T-helper 2 cell treated with Interferon-gamma antibody and Interleukin-4, amounts not matched to agents 5 μg/mL and 100 μg/mL, for 36 hours (primary cell): ENCODE measurements around the gene ALK.
A peak's percentile ranks its signal among the peaks of the same experiment; 100 is the strongest.

Source experiments
- DNase-seq: peaks from one replicate; pipeline ENCODE4 v3.0.0; 2021; ENCODE audit warnings: low spot score
- H3K27ac Mint-ChIP-seq: one replicate; pipeline ENCODE4 v1.8.0; 2021; ENCODE audit warnings: mild to moderate bottlenecking, mixed read lengths
- H3K27me3 Mint-ChIP-seq: one replicate; pipeline ENCODE4 v1.8.0; 2021; ENCODE audit warnings: low read depth, mixed read lengths
- H3K36me3 Mint-ChIP-seq: one replicate; pipeline ENCODE4 v1.8.0; 2021; ENCODE audit warnings: low read depth, mixed read lengths
- H3K4me1 Mint-ChIP-seq: one replicate; pipeline ENCODE4 v1.8.0; 2021; ENCODE audit warnings: low read depth, mixed read lengths
- H3K4me3 Mint-ChIP-seq: one replicate; pipeline ENCODE4 v1.8.0; 2022; ENCODE audit warnings: mild to moderate bottlenecking, moderate library complexity, mixed read lengths
- H3K9me3 Mint-ChIP-seq: one replicate; pipeline ENCODE4 v1.8.0; 2021; ENCODE audit warnings: mixed read lengths

Gene ALK

DNA sequence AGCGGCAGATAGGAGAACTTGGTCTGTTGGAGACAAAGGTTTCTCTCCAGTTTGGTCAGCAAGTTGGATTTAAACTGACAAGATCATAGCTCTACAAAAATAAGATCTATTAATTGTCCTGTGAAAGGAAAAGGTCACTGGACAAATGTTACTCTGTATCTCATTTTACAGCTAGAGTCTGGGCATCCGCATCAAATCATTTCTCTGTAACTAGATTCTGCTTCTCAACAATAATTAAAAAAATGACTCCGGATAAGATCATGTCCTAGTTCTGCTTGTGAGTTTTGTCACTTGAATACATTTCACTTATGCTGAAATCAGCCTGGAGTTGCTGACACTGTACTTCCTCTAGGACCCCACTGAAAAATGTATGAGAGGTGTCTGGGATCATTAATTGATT is 310.8 kb downstream of the ALK start:
- no peak overlapping the region for H3K4me3 Mint-ChIP-seq
- peaks cover 11% of the 10 kb centered on the region for H3K4me1 Mint-ChIP-seq
- peaks cover 3% of the 10 kb centered on the region for H3K27me3 Mint-ChIP-seq
- H3K36me3 Mint-ChIP-seq, result no peaks in the 10 kb centered on the region
- H3K27ac Mint-ChIP-seq, result no peak overlapping the region
- H3K9me3 Mint-ChIP-seq, result no peaks in the 10 kb centered on the region
- no peak for DNase-seq

DNA sequence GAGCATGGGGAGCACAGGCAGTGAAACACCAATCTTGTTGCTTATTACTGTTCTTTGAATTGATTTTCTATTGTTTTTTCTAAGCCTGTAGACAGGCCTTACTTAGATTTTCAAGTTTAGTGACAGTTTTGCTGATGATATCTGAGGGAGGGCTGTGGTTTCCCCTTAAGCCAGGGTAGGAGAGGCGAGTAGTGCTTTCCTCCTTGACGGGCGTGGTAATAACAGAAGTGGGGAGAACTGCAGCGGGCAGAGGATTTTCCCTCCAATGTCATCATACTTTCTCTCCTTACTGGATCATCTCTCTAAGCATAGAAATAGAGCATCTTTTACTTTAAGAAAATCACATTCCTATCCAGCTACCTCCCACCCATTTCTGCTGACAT is 314.4 kb downstream of the ALK start:
- Mint-ChIP-seq H3K4me3 (no peak overlapping the region), H3K36me3 (no peaks in the 10 kb centered on the region), H3K9me3 (no peaks in the 10 kb centered on the region), H3K27me3 (peaks cover 3% of the 10 kb centered on the region), H3K27ac (no peak overlapping the region), H3K4me1 (peaks cover 11% of the 10 kb centered on the region)
- DNase-seq, result peak; percentile 13

DNA sequence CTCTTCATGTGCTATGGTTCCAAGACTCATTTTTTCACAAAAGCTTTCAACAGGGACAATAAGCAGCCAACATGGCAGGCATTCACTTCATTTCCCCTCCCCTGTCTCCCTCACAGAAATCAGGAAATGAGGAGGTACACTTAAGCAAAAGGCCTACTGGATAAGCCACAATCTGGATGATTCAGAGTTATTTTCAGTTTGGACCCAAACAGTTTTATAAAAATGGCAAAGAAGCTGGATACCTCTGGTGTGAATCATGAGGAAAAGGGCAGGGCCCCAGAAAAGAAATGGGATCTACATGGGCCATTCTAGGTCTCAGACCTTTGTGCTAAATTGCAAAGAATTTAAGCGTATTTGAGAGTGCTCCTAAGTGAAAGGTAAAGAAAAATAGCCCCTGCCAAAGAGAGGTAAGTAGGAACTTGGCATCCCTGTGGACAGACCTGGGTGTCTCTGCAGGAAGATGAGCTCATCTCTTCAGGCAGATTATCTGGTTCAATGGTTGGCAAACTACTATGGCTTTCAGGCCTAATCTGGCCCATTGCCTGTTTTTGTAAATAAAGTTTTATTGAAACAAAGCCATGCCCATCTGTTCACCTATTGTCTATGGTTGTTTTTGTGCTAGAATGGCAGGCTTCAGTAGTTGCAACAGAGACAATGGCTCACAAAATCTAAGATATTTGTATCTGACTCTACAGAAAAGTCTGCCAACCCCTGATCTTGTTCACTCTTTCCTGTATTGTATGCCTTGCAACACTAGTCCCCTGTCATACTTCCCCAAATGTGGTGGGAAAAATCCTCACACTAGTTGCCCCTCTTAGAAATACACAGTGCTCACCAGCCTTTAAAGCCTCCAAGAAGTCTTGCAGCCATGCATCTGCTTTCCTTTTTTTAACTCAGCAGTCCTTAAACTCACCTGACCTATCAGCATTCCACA is 315.0 kb downstream of the ALK start:
- no peaks in the 10 kb centered on the region for H3K36me3 Mint-ChIP-seq
- peaks cover 3% of the 10 kb centered on the region for H3K27me3 Mint-ChIP-seq
- no peak for DNase-seq
- no peak overlapping the region for H3K27ac Mint-ChIP-seq
- H3K9me3 Mint-ChIP-seq, result no peaks in the 10 kb centered on the region
- H3K4me3 Mint-ChIP-seq, result no peak overlapping the region
- peaks cover 11% of the 10 kb centered on the region for H3K4me1 Mint-ChIP-seq

DNA sequence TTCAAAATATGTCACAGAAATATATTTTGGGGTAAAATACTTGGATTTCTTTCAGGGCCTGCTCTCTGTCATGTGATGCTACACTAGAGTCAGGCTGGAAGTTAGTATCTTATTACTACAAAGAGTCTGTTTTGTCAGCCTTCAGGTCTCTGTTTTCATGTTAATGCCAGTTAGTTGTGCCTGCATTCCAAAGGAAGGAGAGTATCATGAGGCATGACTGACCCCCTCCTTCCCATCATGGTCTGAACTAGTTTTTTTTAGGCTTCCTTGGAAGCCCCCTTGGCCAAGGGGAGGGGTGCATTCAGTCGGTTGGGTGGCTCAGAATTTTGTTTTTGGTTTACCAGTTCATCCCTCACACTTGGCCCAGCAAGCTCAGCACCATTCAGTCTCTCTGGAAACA is 318.0 kb downstream of the ALK start:
- DNase-seq, result no peak
- H3K4me3 Mint-ChIP-seq, result no peak overlapping the region
- no peak overlapping the region for H3K27ac Mint-ChIP-seq
- no peaks in the 10 kb centered on the region for H3K36me3 Mint-ChIP-seq
- peaks cover 11% of the 10 kb centered on the region for H3K4me1 Mint-ChIP-seq
- no peaks in the 10 kb centered on the region for H3K9me3 Mint-ChIP-seq
- peaks cover 3% of the 10 kb centered on the region for H3K27me3 Mint-ChIP-seq

- no peak for DNase-seq
Measured at GRCh38 chr2:29601872-29602271, 319.5 kb downstream of the ALK start.

DNA sequence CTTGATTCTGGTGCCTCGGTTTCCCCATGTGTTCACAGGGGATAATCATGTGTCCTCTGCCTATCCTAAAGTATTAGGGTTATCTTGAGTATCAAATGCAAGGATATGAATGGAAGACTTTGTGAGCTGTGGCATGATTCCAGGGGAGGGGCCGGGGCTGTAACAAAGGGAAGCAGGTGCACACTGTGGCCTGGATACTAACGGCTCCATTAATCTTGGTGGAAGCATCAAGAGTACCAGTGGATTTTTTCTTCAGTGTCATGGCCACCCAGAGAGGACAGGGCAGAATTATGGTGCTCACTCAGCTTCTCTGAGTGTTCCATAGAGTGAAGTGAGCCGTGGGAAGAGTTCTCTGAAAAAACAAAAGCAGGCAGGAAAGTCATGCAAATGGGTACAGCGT is 320.1 kb downstream of the ALK start:
- H3K9me3 Mint-ChIP-seq, result no peaks in the 10 kb centered on the region
- no peak overlapping the region for H3K4me3 Mint-ChIP-seq
- peaks cover 3% of the 10 kb centered on the region for H3K27me3 Mint-ChIP-seq
- H3K36me3 Mint-ChIP-seq, result no peaks in the 10 kb centered on the region
- H3K27ac Mint-ChIP-seq, result no peak overlapping the region
- no peak for DNase-seq
- no peaks in the 10 kb centered on the region for H3K4me1 Mint-ChIP-seq

More at GRCh38 chr2:29601872-29602271, 319.5 kb downstream of the ALK start:
- Mint-ChIP-seq H3K27me3 (peaks cover 3% of the 10 kb centered on the region), H3K27ac (no peak overlapping the region), H3K9me3 (no peaks in the 10 kb centered on the region), H3K4me1 (peaks cover 3% of the 10 kb centered on the region), H3K36me3 (no peaks in the 10 kb centered on the region), H3K4me3 (no peak overlapping the region)

- DNase-seq, result no peak
- no peak overlapping the region for H3K27ac Mint-ChIP-seq
Measured at GRCh38 chr2:29599946-29600345, 321.4 kb downstream of the ALK start.

DNA sequence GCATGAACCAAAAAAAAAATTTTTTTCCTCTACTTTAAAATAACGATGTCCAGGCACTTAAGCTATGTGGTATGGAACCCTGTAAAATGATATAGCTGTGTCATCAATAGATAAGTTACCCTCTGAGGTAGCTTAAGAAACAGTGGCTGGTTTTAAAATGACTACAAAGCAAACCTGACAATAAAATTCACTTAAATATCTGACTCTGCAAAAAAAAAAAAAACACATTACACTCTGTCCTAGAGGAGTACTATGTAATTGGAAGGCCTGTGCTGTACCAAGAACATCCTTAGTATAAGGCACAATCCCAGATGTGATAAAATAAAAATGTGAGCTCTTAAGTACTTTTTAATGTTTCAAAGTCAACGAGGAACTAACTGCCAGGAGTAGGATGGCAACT is 322.4 kb downstream of the ALK start:
- Mint-ChIP-seq H3K4me3 (no peak overlapping the region), H3K27ac (no peak overlapping the region), H3K4me1 (no peaks in the 10 kb centered on the region), H3K27me3 (peaks cover 3% of the 10 kb centered on the region), H3K36me3 (no peaks in the 10 kb centered on the region), H3K9me3 (no peaks in the 10 kb centered on the region)
- no peak for DNase-seq

More at GRCh38 chr2:29599946-29600345, 321.4 kb downstream of the ALK start:
- no peak overlapping the region for H3K4me3 Mint-ChIP-seq
- peaks cover 3% of the 10 kb centered on the region for H3K27me3 Mint-ChIP-seq
- H3K36me3 Mint-ChIP-seq, result no peaks in the 10 kb centered on the region
- no peaks in the 10 kb centered on the region for H3K9me3 Mint-ChIP-seq
- H3K4me1 Mint-ChIP-seq, result no peaks in the 10 kb centered on the region

GRCh38 chr2:29597035-29597434 is 324.4 kb downstream of the ALK start:
- H3K9me3 Mint-ChIP-seq, result no peaks in the 10 kb centered on the region
- H3K36me3 Mint-ChIP-seq, result no peaks in the 10 kb centered on the region
- no peak for DNase-seq
- no peak overlapping the region for H3K4me3 Mint-ChIP-seq
- H3K27ac Mint-ChIP-seq, result no peak overlapping the region
- H3K4me1 Mint-ChIP-seq, result no peaks in the 10 kb centered on the region
- no peaks in the 10 kb centered on the region for H3K27me3 Mint-ChIP-seq

DNA sequence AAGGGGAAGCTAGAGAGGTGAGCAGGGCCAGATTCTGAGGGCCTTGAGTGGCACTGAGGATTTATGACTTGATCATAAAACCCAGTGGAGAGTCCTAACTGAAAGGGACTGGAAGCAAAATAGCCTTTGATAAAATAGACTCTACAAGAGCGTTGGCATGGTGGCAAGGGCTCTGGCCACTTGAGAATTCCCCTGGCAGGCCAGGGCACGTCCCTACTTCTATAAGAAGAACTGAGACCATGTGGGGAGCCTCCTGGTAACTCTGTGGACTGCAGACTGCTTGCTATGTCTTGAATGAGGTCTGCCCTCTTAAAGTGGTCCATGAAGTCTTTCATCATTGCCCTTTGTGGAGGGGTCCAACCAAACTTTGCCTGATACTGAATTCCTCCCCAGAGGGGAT is 324.8 kb downstream of the ALK start:
- DNase-seq, result no peak
- no peak overlapping the region for H3K4me3 Mint-ChIP-seq
- H3K27me3 Mint-ChIP-seq, result no peaks in the 10 kb centered on the region
- H3K9me3 Mint-ChIP-seq, result no peaks in the 10 kb centered on the region
- no peaks in the 10 kb centered on the region for H3K4me1 Mint-ChIP-seq
- H3K36me3 Mint-ChIP-seq, result no peaks in the 10 kb centered on the region
- no peak overlapping the region for H3K27ac Mint-ChIP-seq

DNA sequence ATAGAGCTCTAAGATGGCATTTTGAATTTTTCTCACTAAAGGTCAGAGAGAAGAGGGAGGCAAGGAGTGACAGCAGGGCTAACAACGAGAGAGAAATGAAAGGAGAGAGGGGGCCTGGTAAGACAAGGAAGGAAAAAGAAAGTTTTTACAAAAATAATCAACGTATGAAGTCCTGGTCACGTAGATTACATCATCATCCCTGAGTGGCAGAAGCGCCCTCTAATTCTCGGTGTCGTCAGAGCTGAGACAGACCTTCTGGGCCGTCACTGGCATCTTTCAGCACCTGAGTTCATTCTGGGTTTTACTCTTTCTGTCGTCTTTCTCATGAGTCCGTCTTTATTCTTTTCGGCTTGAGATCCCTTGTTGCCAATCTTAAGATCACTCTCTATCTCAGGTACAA is 329.8 kb downstream of the ALK start:
- H3K36me3 Mint-ChIP-seq, result no peaks in the 10 kb centered on the region
- no peaks in the 10 kb centered on the region for H3K9me3 Mint-ChIP-seq
- no peak overlapping the region for H3K4me3 Mint-ChIP-seq
- H3K27me3 Mint-ChIP-seq, result peaks cover 4% of the 10 kb centered on the region
- no peak for DNase-seq
- no peaks in the 10 kb centered on the region for H3K4me1 Mint-ChIP-seq
- no peak overlapping the region for H3K27ac Mint-ChIP-seq

GRCh38 chr2:29590211-29590610 is 331.2 kb downstream of the ALK start:
- H3K9me3 Mint-ChIP-seq, result no peaks in the 10 kb centered on the region
- H3K4me3 Mint-ChIP-seq, result no peak overlapping the region
- no peak for DNase-seq
- no peaks in the 10 kb centered on the region for H3K4me1 Mint-ChIP-seq
- H3K36me3 Mint-ChIP-seq, result no peaks in the 10 kb centered on the region
- peaks cover 6% of the 10 kb centered on the region for H3K27me3 Mint-ChIP-seq
- H3K27ac Mint-ChIP-seq, result no peak overlapping the region

GRCh38 chr2:29589440-29590103 is 331.8 kb downstream of the ALK start:
- Mint-ChIP-seq H3K36me3 (no peaks in the 10 kb centered on the region), H3K4me3 (no peak overlapping the region), H3K27me3 (peaks cover 6% of the 10 kb centered on the region), H3K27ac (no peak overlapping the region), H3K9me3 (no peaks in the 10 kb centered on the region), H3K4me1 (no peaks in the 10 kb centered on the region)
- no peak for DNase-seq

- DNase-seq, result no peak
- H3K9me3 Mint-ChIP-seq, result no peaks in the 10 kb centered on the region
- peaks cover 6% of the 10 kb centered on the region for H3K27me3 Mint-ChIP-seq
- H3K27ac Mint-ChIP-seq, result no peak overlapping the region
- no peak overlapping the region for H3K4me3 Mint-ChIP-seq
- H3K4me1 Mint-ChIP-seq, result no peaks in the 10 kb centered on the region
- no peaks in the 10 kb centered on the region for H3K36me3 Mint-ChIP-seq
Measured at GRCh38 chr2:29587402-29588190, 333.8 kb downstream of the ALK start.
